Activated CD8-positive, alpha-beta memory T cell treated with anti-CD3 and anti-CD28 coated beads, Interleukin-2, amount 50 U/mL, for 1 hour (primary cell): ENCODE measurements around the gene PCYT1B.

ENCODE experiments used
- DNase-seq: peaks from one replicate; pipeline ENCODE4 v3.0.0-alpha.2; 2020; ENCODE audit errors: extremely low read depth

Gene PCYT1B

GRCh38 chrX:24525455-24525854, 121.7 kb downstream of the PCYT1B start:
- DNase-seq = no peak

GRCh38 chrX:24520472-24520871, 126.7 kb downstream of the PCYT1B start:
- DNase-seq = no peak

GRCh38 chrX:24515447-24515846, 131.7 kb downstream of the PCYT1B start:
- no peak for DNase-seq

- no peak for DNase-seq
These were observed 133.7 kb downstream of the PCYT1B start for GRCh38 chrX:24513416-24513815.

- no peak for DNase-seq
These were observed 138.8 kb downstream of the PCYT1B start for GRCh38 chrX:24508375-24508774.
